HG03135 (cell line): Measurements from ENCODE around the gene TMCO6.
A peak's percentile ranks its signal among the peaks of the same experiment; 100 is the strongest.
"Not testable (repeated sequence)": the region's sequence is repeated elsewhere in the genome, so short reads cannot be mapped to it uniquely, and the experiment has no call there.

Source experiments
- ATAC-seq: cut with Tn5 transposase; IDR thresholded peaks from one replicate; pipeline ENCODE4 v1.9.1; 2021; ENCODE audit warnings: mild to moderate bottlenecking, moderate library complexity; ENCODE audit not compliant: unreplicated experiment

The TMCO6 gene

GRCh38 chr5:140639148-140639981, at the start of gene TMCO6:
Gene TMCO6 (plus strand): TSS chr5:140639451. CDS start chr5:140639528, 77 bp downstream.
- ATAC-seq, result peak; percentile 96

- ATAC-seq, result no peak
These were observed 48.4 kb upstream of the TMCO6 start for GRCh38 chr5:140590861-140591260.

- no peak for ATAC-seq
These were observed 47.4 kb upstream of the TMCO6 start for GRCh38 chr5:140591747-140592372.

GRCh38 chr5:140593070-140593469, 46.2 kb upstream of the TMCO6 start:
- not testable (repeated sequence) for ATAC-seq

- ATAC-seq, result no peak
These were observed 45.1 kb upstream of the TMCO6 start for GRCh38 chr5:140594169-140594568.

- ATAC-seq, result no peak
These were observed 43.5 kb upstream of the TMCO6 start for GRCh38 chr5:140595538-140596300.

GRCh38 chr5:140596321-140596741, 42.9 kb upstream of the TMCO6 start:
- ATAC-seq, result no peak

- no peak for ATAC-seq
These were observed 40.4 kb upstream of the TMCO6 start for GRCh38 chr5:140598836-140599235.

GRCh38 chr5:140600096-140600495, 39.2 kb upstream of the TMCO6 start:
- ATAC-seq, result no peak

- no peak for ATAC-seq
These were observed 37.1 kb upstream of the TMCO6 start for GRCh38 chr5:140602147-140602546.

- ATAC-seq, result not testable (repeated sequence)
These were observed 35.9 kb upstream of the TMCO6 start for GRCh38 chr5:140603446-140603698.

- ATAC-seq, result no peak
These were observed 35.5 kb upstream of the TMCO6 start for GRCh38 chr5:140603734-140604133.

- no peak for ATAC-seq
These were observed 33.4 kb upstream of the TMCO6 start for GRCh38 chr5:140605879-140606278.

GRCh38 chr5:140607031-140607430, 32.2 kb upstream of the TMCO6 start:
- no peak for ATAC-seq

- ATAC-seq, result no peak
These were observed 30.5 kb upstream of the TMCO6 start for GRCh38 chr5:140608722-140609121.

GRCh38 chr5:140609126-140609525, 30.1 kb upstream of the TMCO6 start:
- no peak for ATAC-seq

- ATAC-seq, result no peak
These were observed 28.2 kb upstream of the TMCO6 start for GRCh38 chr5:140611020-140611521.

- no peak for ATAC-seq
These were observed 16.9 kb upstream of the TMCO6 start for GRCh38 chr5:140622301-140622700.

GRCh38 chr5:140623061-140623460, 16.2 kb upstream of the TMCO6 start:
- ATAC-seq, result not testable (repeated sequence)

GRCh38 chr5:140624886-140625285, 14.4 kb upstream of the TMCO6 start:
- not testable (repeated sequence) for ATAC-seq

- ATAC-seq, result no peak
These were observed 11.3 kb upstream of the TMCO6 start for GRCh38 chr5:140627972-140628371.

GRCh38 chr5:140628711-140629110, 10.5 kb upstream of the TMCO6 start:
- no peak for ATAC-seq
